ENCODE results near the gene SNAI3. TPM values are rescaled to one million over a fixed set of nuclear protein-coding genes. Genes with fewer than 3 reads are reported as not detected.

Gene SNAI3
- total RNA-seq, 2 donors from 2014 or later = 0.77 to 2.1 TPM

DNA sequence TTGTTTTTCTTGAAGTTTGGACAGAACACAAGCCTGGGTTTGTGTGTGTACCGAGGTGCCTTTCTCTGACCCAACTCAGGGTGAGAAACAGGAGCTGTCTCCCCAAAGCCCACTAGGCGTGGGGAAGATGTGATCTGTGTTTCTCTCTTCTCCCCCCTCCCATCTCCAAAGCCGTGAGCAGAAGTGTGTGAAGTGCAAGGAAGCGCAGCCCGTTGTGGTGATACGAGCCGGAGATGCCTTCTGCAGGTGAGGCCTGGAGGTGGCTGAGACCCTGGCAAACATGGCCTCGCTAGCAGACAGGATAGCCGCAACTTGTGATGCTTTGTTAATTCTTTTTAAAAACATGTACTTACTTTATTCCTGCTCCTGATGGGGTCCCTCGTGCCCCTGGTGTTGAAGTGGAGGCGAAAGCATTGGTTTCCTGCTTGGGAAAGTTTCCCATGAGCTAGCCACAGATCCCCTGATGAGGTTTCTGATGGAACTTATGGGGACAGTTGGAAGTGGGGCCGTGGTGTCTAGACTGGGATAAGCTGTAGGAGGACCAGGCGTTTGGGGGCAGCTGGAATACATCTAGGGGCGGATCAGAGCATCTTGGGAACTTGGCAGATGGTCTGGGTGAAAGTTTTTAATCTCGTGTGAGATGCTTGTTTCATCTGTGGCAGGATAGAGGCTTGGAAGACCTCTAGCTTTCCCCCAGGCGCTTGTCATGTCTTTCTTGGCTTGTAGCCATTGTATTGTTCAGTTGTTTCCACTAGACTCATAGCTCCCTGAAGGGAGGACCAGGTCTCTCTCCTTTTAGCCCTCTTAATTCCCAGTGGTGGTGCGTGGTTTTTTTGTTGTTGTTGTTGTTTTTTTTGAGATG, 20.9 kb upstream of the SNAI3 start:
- H3K36me3 ChIP-seq (ENCODE audit: control insufficient read depth, insufficient read depth, low read length) = no peaks in the 10 kb centered on the region
- peaks cover 6% of the 10 kb centered on the region for H3K4me1 ChIP-seq (ENCODE audit: control insufficient read depth, insufficient read depth, low read length)
- Mint-ChIP-seq H3K9me3 (no peaks in the 10 kb centered on the region), H3K27ac (no peak overlapping the region), H3K4me3 (peak overlapping the region; percentile 76), H3K36me3 (ENCODE audit: low read depth) (no peaks in the 10 kb centered on the region), H3K4me1 (peaks cover 13% of the 10 kb centered on the region), H3K27me3 (ENCODE audit: insufficient read depth) (no peaks in the 10 kb centered on the region)
- no peak for DNase-seq
- 59 to 71% methylated on average over 13 to 17 of the region's 17 CpGs for WGBS, 2 experiments (ENCODE audit: insufficient coverage in 1 of 2, insufficient read length in 1 of 2)
- peak overlapping the region; percentile 76 for H3K9ac ChIP-seq (ENCODE audit: extremely low read depth, low read length, poor library complexity, severe bottlenecking)
- peak overlapping the region; percentile 98 for H3K4me3 ChIP-seq (ENCODE audit: low read length)
- no peaks in the 10 kb centered on the region for H3K27me3 ChIP-seq (ENCODE audit: control insufficient read depth, insufficient read depth, low read length, poor library complexity, severe bottlenecking)
- no peak overlapping the region for H3K27ac ChIP-seq (ENCODE audit: low read depth, low read length)
- TF ChIP-seq, protein P1, sequence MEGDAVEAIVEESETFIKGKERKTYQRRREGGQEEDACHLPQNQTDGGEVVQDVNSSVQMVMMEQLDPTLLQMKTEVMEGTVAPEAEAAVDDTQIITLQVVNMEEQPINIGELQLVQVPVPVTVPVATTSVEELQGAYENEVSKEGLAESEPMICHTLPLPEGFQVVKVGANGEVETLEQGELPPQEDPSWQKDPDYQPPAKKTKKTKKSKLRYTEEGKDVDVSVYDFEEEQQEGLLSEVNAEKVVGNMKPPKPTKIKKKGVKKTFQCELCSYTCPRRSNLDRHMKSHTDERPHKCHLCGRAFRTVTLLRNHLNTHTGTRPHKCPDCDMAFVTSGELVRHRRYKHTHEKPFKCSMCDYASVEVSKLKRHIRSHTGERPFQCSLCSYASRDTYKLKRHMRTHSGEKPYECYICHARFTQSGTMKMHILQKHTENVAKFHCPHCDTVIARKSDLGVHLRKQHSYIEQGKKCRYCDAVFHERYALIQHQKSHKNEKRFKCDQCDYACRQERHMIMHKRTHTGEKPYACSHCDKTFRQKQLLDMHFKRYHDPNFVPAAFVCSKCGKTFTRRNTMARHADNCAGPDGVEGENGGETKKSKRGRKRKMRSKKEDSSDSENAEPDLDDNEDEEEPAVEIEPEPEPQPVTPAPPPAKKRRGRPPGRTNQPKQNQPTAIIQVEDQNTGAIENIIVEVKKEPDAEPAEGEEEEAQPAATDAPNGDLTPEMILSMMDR (conservative IDR thresholded peaks at IDR 0.05) = no peak
- H3K9me3 ChIP-seq (ENCODE audit: control insufficient read depth, low read length) = no peaks in the 10 kb centered on the region

DNA sequence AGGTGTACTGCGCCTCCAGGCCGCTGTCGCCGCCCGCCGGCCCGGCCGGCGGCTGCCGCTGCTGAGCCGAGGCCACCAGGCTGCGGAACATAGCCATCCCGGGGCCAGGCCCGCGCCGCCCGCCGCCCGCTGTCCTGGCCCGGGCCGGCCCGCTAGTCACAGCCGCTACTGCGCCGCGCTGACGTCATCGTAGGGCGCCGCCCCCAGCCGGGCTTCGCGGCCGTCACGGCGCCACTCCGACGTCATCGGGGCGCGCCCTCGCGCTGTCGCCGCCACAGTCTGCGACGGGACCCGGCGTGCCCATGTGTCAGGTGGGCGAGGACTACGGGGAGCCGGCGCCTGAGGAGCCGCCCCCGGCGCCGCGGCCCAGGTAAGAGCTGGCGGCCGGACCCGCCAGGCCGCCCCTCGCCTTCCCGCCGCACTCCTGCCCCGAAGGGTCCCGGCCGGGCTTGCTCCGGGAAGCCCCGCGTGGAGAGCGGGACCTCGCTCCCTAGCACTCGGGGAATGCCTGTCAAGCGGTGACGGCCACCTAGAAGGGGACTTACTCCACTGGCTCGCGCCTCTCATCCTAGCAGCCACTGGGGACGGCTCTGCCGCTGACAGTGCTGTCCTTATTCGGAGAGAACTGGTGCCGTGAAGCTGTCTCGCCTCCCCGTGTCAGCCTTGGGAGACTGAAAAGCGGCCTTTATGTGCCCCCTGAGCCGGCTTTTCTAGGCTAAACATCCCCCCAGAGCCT, 20.1 kb upstream of the SNAI3 start, which contains the start of the genes CTU2 and RNF166:
TSS of gene CTU2 (plus strand) at position 275 of the 736 bp plus-strand sequence. CDS start at position 303, 28 bp downstream.
TSS of gene RNF166 (minus strand) at position 180 of the 736 bp plus-strand sequence. CDS start at position 97, 83 bp downstream.
- Histone ChIP-seq H3K36me3 (ENCODE audit: control insufficient read depth, insufficient read depth, low read length) (no peaks in the 10 kb centered on the region), H3K4me3 (ENCODE audit: low read length) (peak within 1 kb of the TSS; percentile 98), H3K27ac (ENCODE audit: low read depth, low read length) (no peak within 1 kb of the TSS), H3K4me1 (ENCODE audit: control insufficient read depth, insufficient read depth, low read length) (peaks cover 6% of the 10 kb centered on the region), H3K9me3 (ENCODE audit: control insufficient read depth, low read length) (no peaks in the 10 kb centered on the region), H3K27me3 (ENCODE audit: control insufficient read depth, insufficient read depth, low read length, poor library complexity, severe bottlenecking) (no peaks in the 10 kb centered on the region), H3K9ac (ENCODE audit: extremely low read depth, low read length, poor library complexity, severe bottlenecking) (peak within 1 kb of the TSS; percentile 76)
- peak; percentile 94 for DNase-seq
- WGBS, 2 experiments (ENCODE audit: insufficient coverage in 1 of 2, insufficient read length in 1 of 2) = 0% methylated on average over 34 to 86 of the region's 86 CpGs
- Mint-ChIP-seq H3K9me3 (no peaks in the 10 kb centered on the region), H3K36me3 (ENCODE audit: low read depth) (no peaks in the 10 kb centered on the region), H3K4me3 (peak within 1 kb of the TSS; percentile 76), H3K27me3 (ENCODE audit: insufficient read depth) (no peaks in the 10 kb centered on the region), H3K4me1 (peaks cover 13% of the 10 kb centered on the region), H3K27ac (peak within 1 kb of the TSS; percentile 86)
- TF ChIP-seq, protein P1 (conservative IDR thresholded peaks at IDR 0.05) = no peak

DNA sequence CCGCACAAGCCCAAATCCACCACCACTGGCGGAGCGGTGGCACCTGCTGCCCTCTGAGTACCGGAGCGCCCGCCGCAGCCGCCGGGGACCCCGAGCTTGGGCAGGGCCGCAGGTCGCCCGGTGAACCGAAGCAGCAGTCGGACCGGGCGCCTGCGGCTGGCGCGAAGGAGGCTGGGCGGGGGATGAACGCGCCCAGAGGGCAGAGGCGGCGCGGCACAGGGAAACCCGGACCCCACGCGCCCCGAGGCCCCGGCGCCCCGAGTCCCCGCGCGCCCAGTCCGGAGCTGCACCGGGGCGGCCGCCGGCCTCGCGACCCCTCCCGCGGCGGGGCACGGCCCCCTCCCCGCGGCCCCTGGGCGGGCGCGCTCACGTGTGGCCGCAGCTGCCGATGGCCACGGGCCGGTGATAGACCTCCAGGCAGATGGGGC, 19.5 kb upstream of the SNAI3 start:
- no peak for DNase-seq
- Histone ChIP-seq H3K4me1 (ENCODE audit: control insufficient read depth, insufficient read depth, low read length) (peaks cover 6% of the 10 kb centered on the region), H3K9ac (ENCODE audit: extremely low read depth, low read length, poor library complexity, severe bottlenecking) (peak overlapping the region; percentile 76), H3K36me3 (ENCODE audit: control insufficient read depth, insufficient read depth, low read length) (no peaks in the 10 kb centered on the region), H3K27me3 (ENCODE audit: control insufficient read depth, insufficient read depth, low read length, poor library complexity, severe bottlenecking) (no peaks in the 10 kb centered on the region), H3K27ac (ENCODE audit: low read depth, low read length) (no peak overlapping the region), H3K9me3 (ENCODE audit: control insufficient read depth, low read length) (no peaks in the 10 kb centered on the region), H3K4me3 (ENCODE audit: low read length) (peak overlapping the region; percentile 98)
- H3K9me3 Mint-ChIP-seq = no peaks in the 10 kb centered on the region
- TF ChIP-seq, protein P1 (conservative IDR thresholded peaks at IDR 0.05) = no peak
- WGBS, 2 experiments (ENCODE audit: insufficient coverage in 1 of 2, insufficient read length in 1 of 2) = 0 to 1% methylated on average over 13 to 57 of the region's 57 CpGs
- H3K36me3 Mint-ChIP-seq (ENCODE audit: low read depth) = no peaks in the 10 kb centered on the region
- H3K4me1 Mint-ChIP-seq = peaks cover 13% of the 10 kb centered on the region
- H3K27me3 Mint-ChIP-seq (ENCODE audit: insufficient read depth) = no peaks in the 10 kb centered on the region
- peak overlapping the region; percentile 86 for H3K27ac Mint-ChIP-seq
- H3K4me3 Mint-ChIP-seq = peak overlapping the region; percentile 76
